ENCODE data around the gene NRN1L.

- TF ChIP-seq POLR2A (IDR thresholded peaks at IDR 0.05; ENCODE audit: low read length): no peak
- TF ChIP-seq GATA1 (IDR thresholded peaks at IDR 0.05; ENCODE audit: low read depth, low read length): no peak
Measured at GRCh38 chr16:67857547-67858233, 27.0 kb upstream of the NRN1L start.
